Mucosa of descending colon (tissue), 3 donors: ENCODE measurements around the gene IGF2BP3. TPM values are rescaled to one million over a fixed set of nuclear protein-coding genes. Genes with fewer than 3 reads are reported as not detected.

Source experiments
- ATAC-seq: fragments of 200-7000 bp; cut with Tn5 transposase; one replicate; pipeline ENCODE4 v1.9.1; 2020; ENCODE audit warnings: mild to moderate bottlenecking, moderate library complexity
- DNase-seq, 3 donors: peaks; one replicate each; pipeline ENCODE4 v3.0.0-alpha.2; 2020
- H3K36me3 ChIP-seq: fragments of 200-600 bp; one replicate; pipeline ENCODE4 v1.8.0; 2021; ENCODE audit warnings: low read depth, mild to moderate bottlenecking
- H3K4me1 ChIP-seq: fragments of 200-600 bp; one replicate; pipeline ENCODE4 v1.8.0; 2021; ENCODE audit warnings: low read depth, mild to moderate bottlenecking
- H3K4me3 ChIP-seq: fragments of 200-600 bp; one replicate; pipeline ENCODE4 v1.8.0; 2021; ENCODE audit warnings: mild to moderate bottlenecking
- H3K9me3 ChIP-seq: fragments of 200-600 bp; one replicate; pipeline ENCODE4 v1.8.0; 2021; ENCODE audit warnings: mild to moderate bottlenecking
- intact Hi-C, 2 donors: fragments of 100-400 bp; cut with DNase I in 1 of 2; cut with micrococcal nuclease in 1 of 2; formaldehyde crosslinking; loops; one replicate each; pipeline versions ENCODE4 v1.11.0 to v1.11.1; 2022; cut with DNase I, micrococcal nuclease
- total RNA-seq, 3 donors: library from RNA; stranded (reverse); fragmentation: NEBNext Ultra II Directional in 2 of 3; extraction: Animal tissue kit (Norgen Biotek cat#: 25700) in 2 of 3; gene quantifications; one replicate each; pipeline versions ENCODE4 v1.2.1 to v1.2.4, GENCODE V29; 2021 to 2023
- TF ChIP-seq, protein P1 (sequence below): fragments of 200-600 bp; IDR thresholded peaks from one replicate; pipeline ENCODE4 v1.8.0; 2022; ENCODE audit warnings: antibody characterized with exemption, mild to moderate bottlenecking
- donor health status: DM: no; HTN: no; CAD: no; lungs with moderate emphysema.
- donor health status: DM: no; HTN: no; CAD: no.
- donor health status: DM: no; HTN: yes; CAD: no.

Gene IGF2BP3
- total RNA-seq, 3 donors from 2014 or later, result 0.79 TPM; not detected in 2

DNA sequence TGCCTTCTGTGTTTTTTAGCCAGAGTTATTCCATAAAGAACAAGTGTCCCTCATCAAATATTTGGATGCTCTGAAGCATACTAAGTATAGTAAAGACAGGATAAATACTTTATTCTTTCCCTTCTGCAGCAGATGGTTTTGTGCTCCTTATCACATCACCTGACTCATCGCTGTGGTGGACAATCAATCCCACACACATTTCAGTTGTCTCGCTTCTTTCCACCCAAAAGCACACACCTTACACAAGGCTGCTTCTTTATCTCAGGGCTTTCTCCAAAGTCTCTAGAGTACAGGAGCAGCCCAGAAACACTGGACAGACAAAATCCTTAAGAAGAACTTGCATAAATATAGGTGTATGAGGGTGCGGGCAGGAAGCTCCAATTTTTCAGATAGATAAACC is 43.4 kb downstream of the IGF2BP3 start:
- TF ChIP-seq, protein P1, sequence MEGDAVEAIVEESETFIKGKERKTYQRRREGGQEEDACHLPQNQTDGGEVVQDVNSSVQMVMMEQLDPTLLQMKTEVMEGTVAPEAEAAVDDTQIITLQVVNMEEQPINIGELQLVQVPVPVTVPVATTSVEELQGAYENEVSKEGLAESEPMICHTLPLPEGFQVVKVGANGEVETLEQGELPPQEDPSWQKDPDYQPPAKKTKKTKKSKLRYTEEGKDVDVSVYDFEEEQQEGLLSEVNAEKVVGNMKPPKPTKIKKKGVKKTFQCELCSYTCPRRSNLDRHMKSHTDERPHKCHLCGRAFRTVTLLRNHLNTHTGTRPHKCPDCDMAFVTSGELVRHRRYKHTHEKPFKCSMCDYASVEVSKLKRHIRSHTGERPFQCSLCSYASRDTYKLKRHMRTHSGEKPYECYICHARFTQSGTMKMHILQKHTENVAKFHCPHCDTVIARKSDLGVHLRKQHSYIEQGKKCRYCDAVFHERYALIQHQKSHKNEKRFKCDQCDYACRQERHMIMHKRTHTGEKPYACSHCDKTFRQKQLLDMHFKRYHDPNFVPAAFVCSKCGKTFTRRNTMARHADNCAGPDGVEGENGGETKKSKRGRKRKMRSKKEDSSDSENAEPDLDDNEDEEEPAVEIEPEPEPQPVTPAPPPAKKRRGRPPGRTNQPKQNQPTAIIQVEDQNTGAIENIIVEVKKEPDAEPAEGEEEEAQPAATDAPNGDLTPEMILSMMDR, result no peak
- no peaks in the 10 kb centered on the region for H3K4me1 ChIP-seq
- ATAC-seq (no peak), DNase-seq (no peak)
- intact Hi-C loops, result no loop called here
- no peaks in the 10 kb centered on the region for H3K9me3 ChIP-seq
- no peaks in the 10 kb centered on the region for H3K36me3 ChIP-seq
- H3K4me3 ChIP-seq, result no peak overlapping the region

DNA sequence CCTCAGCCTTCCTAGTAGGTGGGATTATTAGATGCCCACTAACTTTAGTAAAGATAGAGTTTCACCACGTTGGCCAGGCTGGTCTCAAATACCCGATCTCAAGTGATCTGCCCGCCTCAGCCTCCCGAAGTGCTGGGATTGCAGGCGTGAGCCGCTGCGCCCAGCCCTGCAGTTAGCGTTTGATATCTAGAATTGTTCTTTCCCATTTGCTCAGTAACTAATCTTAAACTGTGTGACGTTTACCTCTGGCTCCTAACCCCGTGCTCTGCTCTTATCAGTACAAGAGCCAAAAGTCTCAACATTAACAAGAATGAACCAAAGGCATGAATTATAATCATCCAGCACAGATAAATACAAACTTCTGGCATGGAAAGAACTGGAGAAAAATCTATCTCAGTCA is 47.4 kb downstream of the IGF2BP3 start:
- ATAC-seq, result no peak

DNA sequence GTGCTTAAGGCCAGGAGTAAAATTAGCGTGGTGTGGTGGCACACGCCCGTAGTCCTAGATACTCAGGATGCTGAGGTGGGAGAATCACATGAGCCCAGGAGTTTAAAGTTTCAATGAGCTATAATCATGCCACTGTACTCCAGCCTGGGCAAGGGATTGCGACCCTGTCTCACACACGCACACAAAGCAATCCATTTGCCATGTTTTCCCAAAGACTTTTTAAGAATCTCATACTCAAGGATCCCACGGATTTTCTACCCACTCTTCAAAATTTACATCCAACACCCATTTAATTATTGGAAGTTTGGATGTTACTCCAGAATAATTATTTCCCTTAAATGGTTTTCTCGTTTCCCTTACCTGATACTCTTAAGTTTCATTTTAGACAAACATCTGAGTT is 47.9 kb downstream of the IGF2BP3 start:
- ATAC-seq, result no peak

More for the DNA sequence above, 47.4 kb downstream of the IGF2BP3 start:
- H3K9me3 ChIP-seq, result no peaks in the 10 kb centered on the region
- no peak overlapping the region for H3K4me3 ChIP-seq
- TF ChIP-seq, protein P1, result no peak
- no peaks in the 10 kb centered on the region for H3K36me3 ChIP-seq
- no peak for DNase-seq
- intact Hi-C loops, result no loop called here
- no peaks in the 10 kb centered on the region for H3K4me1 ChIP-seq

DNA sequence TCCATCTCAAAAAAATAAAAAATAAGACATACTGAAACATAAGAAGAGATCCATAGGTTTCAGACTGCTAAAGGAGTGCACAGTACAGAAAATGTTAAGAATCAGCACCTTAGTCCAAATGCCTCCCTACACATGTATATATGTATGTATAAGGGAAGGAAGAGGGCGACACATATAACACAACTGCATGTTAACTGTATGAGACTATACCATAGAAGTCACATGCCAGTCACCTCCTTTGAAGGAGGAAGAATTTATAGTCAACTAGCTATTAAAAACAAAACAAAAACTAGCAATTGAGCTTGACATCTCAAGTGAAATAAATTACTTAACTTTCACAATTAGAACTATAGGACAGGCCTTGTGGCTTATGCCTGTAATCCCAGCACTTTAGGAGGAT is 50.4 kb downstream of the IGF2BP3 start:
- TF ChIP-seq, protein P1, result no peak
- H3K4me3 ChIP-seq, result no peak overlapping the region

More for the DNA sequence above, 47.9 kb downstream of the IGF2BP3 start:
- TF ChIP-seq, protein P1, result no peak
- no peak for DNase-seq
- Histone ChIP-seq H3K4me1 (no peaks in the 10 kb centered on the region), H3K4me3 (no peak overlapping the region), H3K9me3 (no peaks in the 10 kb centered on the region), H3K36me3 (no peaks in the 10 kb centered on the region)
- intact Hi-C loops, result no loop called here

DNA sequence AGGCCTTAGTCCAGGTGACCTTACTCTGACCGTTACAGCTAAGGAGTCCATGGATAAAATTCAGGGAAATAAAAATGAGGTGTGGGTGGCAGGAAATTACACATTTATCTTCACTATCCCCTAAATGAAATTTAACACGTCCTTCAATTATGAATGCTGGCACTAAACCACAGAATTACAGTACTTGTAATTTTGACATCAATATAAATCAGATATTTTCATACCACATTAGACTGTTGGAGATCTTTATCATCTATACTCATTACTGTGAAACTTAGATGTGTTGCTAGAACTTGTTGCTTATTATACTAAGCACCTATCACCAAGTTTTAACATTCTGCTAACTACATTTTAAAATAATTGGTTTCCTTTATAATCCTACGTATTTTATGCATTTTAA is 51.1 kb downstream of the IGF2BP3 start:
- Histone ChIP-seq H3K36me3 (no peaks in the 10 kb centered on the region), H3K4me3 (no peak overlapping the region), H3K9me3 (no peaks in the 10 kb centered on the region), H3K4me1 (no peaks in the 10 kb centered on the region)
- DNase-seq (no peak), ATAC-seq (no peak)
- TF ChIP-seq, protein P1, result no peak
- intact Hi-C loops, result no loop called here

More for the DNA sequence above, 50.4 kb downstream of the IGF2BP3 start:
- H3K36me3 ChIP-seq, result no peaks in the 10 kb centered on the region
- no peaks in the 10 kb centered on the region for H3K4me1 ChIP-seq
- ATAC-seq (no peak), DNase-seq (no peak)
- intact Hi-C loops, result no loop called here
- H3K9me3 ChIP-seq, result no peaks in the 10 kb centered on the region

DNA sequence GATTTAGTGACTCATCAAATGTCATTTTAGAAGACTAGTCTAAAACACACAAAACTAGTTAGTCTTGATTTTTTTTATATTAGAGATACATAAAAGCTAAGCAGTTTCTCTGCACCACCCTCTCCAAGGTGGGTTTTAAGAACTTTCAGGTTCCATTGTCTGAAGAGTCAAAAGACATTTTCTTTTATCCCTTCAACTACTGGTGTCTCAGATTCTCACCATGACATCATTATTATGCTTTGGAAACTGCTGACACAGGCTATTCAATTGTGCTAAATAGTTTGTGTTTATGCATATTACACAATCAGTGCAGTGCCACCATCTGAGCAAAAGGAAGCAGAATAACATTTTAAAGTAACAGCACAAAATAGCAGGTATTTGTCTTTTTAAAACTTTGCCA is 52.2 kb downstream of the IGF2BP3 start:
- intact Hi-C loops, result no loop called here
- Histone ChIP-seq H3K4me1 (no peaks in the 10 kb centered on the region), H3K36me3 (no peaks in the 10 kb centered on the region), H3K4me3 (no peak overlapping the region), H3K9me3 (no peaks in the 10 kb centered on the region)
- ATAC-seq (no peak), DNase-seq (no peak)
- TF ChIP-seq, protein P1, result no peak
